T-helper 2 cell (primary cell): ENCODE measurements around the gene ZNF500.
"Not testable (repeated sequence)": the region's sequence is repeated elsewhere in the genome, so short reads cannot be mapped to it uniquely, and the experiment has no call there.

Experiments used
- DNase-seq, 5 experiments: peaks; one replicate each; pipeline versions ENCODE4 v3.0.0 to v3.0.0-alpha.2; 2012 to 2022

ZNF500 gene

GRCh38 chr16:4795828-4796572 lies 29.0 kb upstream of the ZNF500 start:
- no peak for DNase-seq

DNA sequence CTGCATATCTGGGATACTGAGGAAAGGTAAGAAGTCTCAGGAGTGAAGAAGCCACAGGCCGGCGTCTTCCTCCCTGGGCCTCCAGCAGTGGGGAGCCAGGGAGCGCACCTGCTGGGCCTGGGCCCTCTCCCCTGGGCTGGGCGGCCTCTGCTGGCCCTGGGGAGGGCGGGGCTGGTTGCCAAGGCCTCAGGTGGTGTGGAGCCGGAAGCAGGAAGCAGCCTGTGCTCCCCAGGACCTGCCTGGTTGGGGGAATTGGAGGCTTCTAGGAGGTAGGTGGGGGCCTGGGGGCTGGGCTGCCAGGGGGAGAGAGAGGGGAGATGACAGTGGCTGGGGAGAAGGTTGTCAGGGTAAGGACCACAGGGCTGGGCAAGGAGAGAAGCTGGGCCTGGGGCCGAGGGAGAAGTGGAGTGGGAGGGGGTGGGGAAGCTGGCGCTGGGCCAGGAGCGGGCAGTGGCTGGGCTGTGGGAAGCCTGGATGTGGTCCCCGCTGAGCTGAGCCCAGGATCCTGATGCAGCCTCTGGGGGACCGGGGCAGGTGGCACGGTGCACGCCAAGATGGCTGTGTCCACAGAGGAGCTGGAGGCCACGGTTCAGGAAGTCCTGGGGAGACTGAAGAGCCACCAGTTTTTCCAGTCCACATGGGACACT lies 28.3 kb upstream of the ZNF500 start, which contains the start of gene SMIM22:
TSS of gene SMIM22 (plus strand) at position 189 of the 647 bp plus-strand sequence. CDS start at position 555, 366 bp downstream.
- DNase-seq = no peak

- DNase-seq = no peak
Observed at GRCh38 chr16:4792951-4793513, 26.1 kb upstream of the ZNF500 start.

DNA sequence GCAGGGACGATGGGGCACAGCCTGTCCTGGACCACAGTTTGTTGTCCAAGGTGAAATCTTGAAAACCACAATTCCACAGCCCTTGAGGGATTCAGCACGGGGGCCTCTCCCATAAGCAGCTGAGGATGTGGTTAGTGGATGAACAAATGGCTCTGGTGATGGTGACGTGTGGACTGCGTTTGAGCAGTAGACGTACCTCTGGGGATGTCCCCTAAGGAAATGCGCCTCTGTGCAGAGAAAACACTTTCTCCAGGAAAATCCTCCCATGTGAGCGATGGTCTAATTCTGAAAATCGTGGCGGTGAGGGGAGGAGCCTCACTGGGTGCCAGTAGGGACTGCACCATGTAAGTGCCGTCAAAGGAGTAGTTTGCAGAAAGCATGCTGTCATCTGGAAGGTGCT lies 23.9 kb upstream of the ZNF500 start:
- DNase-seq = no peak

DNA sequence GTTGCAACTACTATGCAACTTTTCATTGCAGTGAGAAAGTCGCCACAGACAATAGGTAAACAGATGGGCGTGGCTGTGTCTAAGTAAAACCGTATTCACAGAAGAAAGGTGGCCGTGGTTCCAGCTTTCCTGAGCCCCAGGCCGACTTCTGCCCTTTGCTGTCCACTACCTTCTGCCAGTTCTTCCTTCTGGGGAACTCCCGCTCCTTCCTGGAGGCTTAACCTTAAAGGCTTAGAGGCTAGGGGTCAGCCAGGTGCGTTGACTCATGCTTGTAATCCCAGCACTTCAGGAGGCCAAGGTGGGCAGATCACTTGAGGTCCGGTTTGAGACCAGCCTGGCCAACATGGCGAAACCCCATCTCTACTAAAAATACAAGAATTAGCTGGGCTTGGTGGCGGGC lies 23.3 kb upstream of the ZNF500 start:
- no peak for DNase-seq

DNA sequence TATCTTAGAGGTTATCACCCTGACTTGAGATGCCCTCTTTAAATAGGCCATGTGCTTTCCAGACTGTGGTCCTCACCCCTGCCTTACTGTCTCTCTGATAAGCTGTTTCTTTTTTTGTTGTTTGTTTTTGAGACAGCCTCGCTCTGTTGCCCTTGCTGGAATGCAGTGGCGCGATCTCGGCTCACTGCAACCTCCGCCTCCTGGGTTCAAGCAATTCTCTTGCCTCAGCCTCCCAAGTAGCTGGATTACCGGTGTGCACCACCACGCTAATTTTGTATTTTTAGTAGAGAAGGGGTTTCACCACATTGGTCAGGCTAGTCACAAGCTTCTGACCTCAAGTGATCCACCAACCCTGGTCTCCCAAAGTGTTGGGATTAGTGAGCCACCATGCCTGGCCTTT lies 21.9 kb upstream of the ZNF500 start:
- no peak for DNase-seq

DNA sequence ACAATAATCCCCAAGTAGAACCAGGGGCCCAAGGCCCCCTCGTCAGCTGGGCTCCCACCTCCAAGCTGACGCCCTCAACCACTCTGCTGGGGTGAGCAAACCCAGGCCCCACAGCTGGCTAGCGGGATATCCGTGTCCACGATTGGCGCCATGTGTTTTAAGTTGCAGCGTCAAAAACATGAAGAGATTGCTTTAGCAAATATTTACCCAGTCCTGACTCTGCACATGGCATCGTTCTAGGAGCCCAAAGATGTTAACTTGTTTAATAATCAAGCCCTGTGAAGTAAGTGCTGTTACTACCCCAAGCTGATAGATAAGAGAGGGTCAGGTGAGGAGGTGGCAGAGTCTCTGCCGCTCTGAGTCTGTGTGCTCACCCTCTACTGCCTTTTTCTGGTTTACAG lies 21.5 kb upstream of the ZNF500 start:
- DNase-seq = no peak

DNA sequence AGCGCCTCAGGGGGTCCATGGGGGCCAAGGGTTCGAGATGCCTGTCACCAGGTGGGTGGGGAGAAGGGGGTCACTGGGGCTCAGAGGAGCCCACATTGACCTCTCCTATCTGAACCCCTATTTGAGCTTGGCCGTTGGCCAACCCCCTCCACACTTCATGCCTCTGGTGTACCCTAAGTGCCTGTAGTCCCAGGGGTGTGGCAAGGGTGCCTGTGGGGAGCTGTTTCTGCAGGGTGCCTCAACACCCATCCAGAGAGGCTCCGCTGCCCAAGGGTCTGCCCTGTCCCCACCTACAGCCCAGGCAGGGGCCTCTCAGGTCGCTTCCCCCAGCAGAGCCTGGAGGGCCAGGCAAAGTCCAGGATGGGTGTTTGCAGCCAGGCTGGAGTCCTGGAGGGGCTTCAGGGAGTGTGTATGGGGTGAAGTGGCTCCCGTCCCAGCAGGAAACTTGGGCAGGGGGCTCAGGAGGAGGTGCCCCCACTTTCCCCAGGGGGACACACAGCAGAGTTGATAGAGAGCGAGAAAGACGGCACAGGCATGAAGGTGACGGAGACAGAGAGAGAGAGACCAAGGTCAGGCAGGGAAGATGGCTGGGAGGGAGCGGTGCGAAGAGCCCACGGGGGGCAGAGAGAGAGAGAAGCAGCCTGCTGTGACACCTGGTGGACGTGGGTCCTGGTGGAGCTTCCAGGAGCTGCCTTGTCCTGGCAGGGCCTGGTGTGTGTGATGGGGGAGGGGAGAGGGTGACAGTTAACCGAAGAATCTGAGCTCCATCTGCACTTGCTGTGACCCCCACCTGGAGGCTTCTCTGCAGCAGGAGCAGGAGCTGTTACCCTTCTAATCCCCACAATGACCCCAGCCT lies 20.9 kb upstream of the ZNF500 start, which contains the start of gene SEPTIN12:
TSS of gene SEPTIN12 (minus strand) at position 719 of the 856 bp plus-strand sequence. CDS start at position 19, 700 bp downstream.
- DNase-seq = no peak

DNA sequence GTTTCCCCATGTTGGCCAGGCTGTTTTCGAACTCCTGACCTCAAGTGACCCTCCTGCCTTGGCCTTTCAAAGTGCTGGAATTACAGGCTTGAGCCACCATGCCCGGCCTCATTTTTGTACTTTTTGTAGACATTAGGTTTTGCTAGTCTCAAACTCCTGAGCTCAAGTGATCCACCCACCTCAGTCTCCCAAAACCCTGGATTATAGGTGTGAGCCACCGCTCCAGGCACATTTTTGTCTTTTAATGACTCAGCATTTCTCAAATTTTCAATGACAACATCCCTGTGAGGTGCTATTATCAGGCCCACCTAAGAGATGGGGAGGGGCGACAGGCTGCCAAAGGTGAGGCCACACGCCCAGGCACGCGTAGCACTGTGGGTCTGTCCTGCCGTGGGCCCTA lies 20.1 kb upstream of the ZNF500 start:
- no peak for DNase-seq

DNA sequence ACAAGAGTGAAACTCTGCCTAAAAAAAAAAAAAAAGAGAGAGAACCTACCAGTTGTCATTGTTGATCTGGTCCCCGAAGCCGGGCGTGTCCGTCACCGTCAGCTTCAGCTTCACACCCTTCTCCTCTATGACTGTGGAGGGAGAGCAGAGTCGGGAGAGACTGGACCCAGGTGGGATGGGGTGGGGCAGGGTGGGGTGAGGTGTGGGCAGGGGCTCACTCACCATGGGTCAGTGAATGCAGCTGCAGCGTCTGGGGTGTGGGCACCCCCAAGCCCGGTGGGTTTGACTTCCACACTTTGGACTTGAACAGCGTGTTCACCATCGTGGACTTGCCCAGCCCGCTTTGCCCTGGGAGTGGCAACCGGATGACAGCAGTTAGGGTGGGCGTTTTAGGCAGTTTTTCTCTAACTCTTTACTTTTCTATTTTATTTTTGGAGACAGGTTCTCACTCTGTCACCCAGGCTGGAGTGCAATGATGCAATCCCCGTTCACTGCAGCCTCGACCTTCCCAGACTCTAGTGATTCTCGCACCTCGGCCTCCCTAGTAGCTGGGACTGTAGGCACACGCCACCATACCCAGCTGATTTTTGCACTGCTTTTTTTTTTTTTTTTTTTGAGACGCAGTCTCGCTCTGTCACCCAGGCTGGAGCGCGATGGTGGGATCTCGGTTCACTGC lies 18.9 kb upstream of the ZNF500 start:
- DNase-seq = no peak

GRCh38 chr16:4784444-4784987 lies 17.6 kb upstream of the ZNF500 start:
- not testable (repeated sequence) for DNase-seq

- DNase-seq = no peak
Observed at GRCh38 chr16:4783951-4784336, 17.0 kb upstream of the ZNF500 start.

DNA sequence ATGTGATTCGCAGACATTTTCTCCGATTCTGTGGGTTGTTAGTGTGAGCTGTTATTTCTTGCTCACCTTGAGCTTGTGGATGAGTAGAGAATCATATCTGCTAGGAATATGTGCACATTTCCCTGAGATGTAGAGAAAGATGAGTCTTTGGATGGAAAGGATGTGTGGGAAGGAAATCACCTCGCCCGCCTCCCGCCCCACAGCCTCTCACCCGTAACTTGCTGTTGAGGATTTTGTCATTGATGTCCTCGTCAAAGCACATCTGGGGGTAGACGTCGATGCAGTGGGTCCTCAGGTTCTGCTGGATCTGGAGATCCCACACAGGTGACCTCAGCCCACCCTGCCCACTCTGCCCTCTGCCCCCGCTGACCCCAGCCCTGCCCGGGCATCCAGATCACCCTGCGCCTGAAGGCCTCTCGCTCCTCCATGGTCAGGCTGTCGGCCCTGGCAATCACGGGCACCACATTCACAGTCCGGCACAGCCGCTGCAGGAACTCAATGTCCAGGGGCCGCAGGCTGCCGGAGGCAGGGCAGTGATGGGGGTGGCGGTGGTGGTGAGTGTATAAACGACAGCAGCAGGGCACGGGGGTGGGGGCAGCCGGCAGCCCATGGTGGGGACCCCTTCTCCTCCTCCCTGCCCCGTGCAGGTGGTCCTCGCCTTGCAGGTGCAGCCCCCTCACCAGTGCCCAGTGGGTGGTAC lies 16.4 kb upstream of the ZNF500 start:
- no peak for DNase-seq

DNA sequence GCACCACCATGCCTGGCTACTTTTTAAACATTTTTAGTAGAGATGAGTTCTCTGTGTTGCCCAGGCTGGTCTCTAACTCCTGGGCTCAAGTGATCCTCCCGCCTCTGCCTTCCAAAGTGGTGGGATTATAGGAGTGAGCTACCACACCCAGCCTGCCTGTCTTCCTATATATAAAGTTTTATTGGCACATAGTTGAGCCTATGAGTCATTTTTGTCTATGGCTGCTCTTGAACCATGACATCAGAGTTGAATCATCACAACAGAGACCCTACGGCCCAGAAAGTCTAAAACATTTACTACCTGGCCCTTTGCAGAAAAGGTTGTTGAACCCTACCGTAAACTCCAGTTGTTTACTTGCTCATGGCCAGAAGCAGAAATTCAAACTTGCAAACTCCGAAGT lies 13.3 kb upstream of the ZNF500 start:
- DNase-seq = no peak

GRCh38 chr16:4778050-4778392 lies 11.1 kb upstream of the ZNF500 start:
- DNase-seq = no peak

GRCh38 chr16:4777339-4778049 lies 10.5 kb upstream of the ZNF500 start:
- no peak for DNase-seq

- no peak for DNase-seq
Observed at GRCh38 chr16:4776141-4776705, 9.3 kb upstream of the ZNF500 start.

DNA sequence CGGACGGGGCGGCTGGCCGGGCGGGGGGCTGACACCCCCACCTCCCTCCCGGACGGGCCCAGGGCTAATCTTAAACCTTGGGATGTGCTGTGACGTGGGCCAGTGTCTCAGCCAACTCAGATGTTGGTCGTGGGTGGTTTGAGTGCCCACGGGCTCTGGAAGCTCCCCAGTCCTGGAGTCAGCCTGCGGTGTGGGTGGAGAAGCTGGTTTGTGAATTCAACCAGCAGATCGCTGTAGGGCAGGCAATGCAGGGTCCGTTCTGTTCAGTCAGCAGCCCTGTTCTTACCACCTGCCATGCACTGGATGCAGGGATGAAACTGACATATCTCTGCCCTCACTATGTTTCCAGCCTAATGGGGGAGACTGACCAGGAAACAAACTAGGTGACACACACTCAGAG lies 8.0 kb upstream of the ZNF500 start:
- DNase-seq = no peak

- no peak for DNase-seq
Observed at GRCh38 chr16:4772351-4772750, 5.4 kb upstream of the ZNF500 start.

- DNase-seq = no peak
Observed at GRCh38 chr16:4771646-4772045, 4.7 kb upstream of the ZNF500 start.

GRCh38 chr16:4769306-4769638 lies 2.3 kb upstream of the ZNF500 start:
- DNase-seq = no peak
